IPS DF 19.7 (cell line): ENCODE measurements around the gene CROCC.

Source experiments
- DNase-seq: peaks from one replicate; pipeline ENCODE4 v3.0.0-alpha.2; 2013; ENCODE audit warnings: low read depth, low spot score

The CROCC gene

DNA sequence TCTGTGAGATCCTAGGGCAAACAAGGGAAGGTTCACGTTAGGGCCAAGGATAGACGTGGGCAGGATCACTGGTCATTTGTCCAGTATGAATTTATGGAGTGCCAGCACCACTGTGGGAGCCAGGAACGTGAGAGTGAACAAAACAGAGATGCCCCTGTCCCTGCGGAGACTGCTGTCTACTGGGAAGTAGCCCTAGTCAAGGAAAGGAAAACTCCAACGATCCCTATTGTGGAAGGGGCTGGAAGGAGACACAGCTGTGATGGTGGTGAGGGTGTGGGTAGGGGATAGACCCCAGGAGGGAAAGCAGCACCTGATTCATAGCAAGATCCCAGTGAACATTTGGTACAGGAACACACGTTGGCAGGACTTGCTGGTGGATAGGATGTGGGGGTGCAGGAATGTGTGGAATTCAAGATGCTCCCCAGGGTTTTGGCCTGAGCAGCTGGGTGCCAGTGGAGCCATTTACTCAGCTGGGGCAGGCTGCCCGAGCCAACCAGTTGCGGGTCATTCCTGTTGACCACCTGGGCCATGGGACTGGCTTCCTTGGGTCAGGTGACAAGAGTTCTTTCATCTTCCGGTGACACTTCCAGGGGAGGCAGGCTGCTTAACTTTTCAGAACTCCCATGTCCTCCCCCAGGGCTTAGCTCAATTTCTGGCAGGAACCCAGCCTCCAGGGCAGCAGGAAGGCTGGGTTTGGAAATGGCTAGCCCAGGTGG is 91.2 kb downstream of the CROCC start:
- no peak for DNase-seq

- DNase-seq, result no peak
Measured at GRCh38 chr1:17013491-17014320, 92.0 kb downstream of the CROCC start.

- no peak for DNase-seq
Measured at GRCh38 chr1:17014671-17015567, 93.2 kb downstream of the CROCC start.

- DNase-seq, result no peak
Measured at GRCh38 chr1:17016317-17016661, 94.6 kb downstream of the CROCC start.

DNA sequence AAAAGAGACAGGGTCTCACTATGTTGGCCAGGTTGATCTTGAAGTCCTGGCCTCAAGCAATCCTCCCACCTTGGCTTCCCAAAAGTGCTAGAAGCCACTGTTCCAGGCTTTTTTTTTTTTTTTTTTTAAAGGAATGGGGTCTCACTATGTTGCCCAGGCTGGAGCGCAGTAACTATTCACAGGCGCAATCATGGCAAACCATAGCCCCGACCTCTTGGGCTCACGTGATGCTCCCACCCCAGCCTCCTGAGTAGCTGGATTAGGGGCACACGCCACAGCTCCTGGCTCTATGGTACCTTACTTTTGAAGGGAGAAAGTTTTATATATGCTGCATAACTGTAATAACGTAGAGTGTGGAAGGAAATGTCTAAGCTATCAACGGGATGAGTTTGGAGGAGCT is 95.7 kb downstream of the CROCC start:
- no peak for DNase-seq

DNA sequence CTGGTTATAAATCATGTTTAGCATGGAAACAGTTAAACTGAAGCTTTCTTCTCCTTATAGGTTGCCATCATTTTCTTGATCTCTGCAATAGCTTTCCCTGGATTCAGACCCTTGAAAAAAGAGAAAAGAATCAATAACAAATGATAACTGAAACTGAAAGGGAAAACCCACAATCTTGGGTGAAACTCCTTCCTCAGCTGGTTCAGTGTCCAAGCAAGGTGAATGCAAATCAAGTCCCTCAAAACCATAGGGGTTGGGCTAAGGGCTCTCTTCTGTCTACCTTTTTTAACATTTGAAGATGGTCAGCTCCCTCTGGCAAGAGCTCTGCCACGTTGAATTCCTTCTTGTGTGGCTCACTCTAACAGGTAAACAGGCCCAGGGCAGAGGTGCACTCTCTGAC is 97.1 kb downstream of the CROCC start:
- DNase-seq, result no peak

DNA sequence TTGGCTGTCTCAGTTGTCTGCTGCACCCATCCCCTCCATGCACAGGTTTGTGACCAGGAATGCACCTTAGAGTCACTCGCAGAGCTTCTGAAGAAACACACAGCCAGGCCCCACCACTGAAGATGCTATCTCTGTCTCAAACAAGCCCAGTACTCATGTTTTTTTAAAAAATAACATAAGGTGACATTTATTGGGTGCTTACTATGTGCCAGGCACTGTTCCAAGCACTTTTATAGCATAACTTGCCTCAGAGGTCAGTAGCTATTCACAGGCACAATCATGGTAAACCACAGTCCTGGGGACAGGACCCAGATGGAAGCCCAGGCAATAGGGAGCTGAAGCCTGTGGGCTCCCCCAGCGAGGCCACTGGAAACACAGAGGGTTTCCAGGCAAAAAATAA is 98.8 kb downstream of the CROCC start:
- no peak for DNase-seq

DNA sequence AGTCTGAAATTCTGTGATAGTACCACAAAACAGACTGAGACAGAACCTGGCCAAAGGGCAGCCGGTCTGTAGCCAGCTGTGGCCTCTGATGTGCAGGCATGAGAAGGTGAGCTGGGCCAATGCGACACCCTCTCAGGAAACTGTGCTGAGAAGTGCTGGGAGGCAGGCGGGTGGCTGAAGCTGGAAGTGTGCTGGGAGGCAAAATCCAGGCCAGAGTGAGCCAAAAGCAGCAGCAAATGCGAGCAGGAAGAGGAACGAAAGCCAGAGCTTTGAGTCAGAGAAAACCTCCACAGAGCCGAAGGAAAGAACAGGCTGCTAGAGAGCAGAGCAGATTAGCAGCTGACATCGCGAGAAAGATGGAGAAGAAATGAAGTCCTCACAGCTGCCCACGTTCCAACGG is 100.2 kb downstream of the CROCC start:
- DNase-seq, result no peak
